K562 (cell line): Measurements from ENCODE around the gene OR52B6. TPM values are rescaled to one million over a fixed set of nuclear protein-coding genes. Genes with fewer than 3 reads are reported as not detected.

Experiments
- ATAC-seq: fragments of 200-7000 bp; cut with Tn5 transposase; 3 replicates; pipeline ENCODE4 v1.9.1; 2020; ENCODE audit warnings: moderate library complexity
- BruUV-seq: library from RNA; stranded (reverse); fragments of 400-500 nt; replicated peaks from 2 replicates; lab custom pipeline; 2021; lab: Mats Ljungman, UMichigan
- CTCF ChIA-PET: fragments of 300-600 bp; formaldehyde crosslinking; extraction: SDS; loops from one replicate; lab custom pipeline; 2021; ENCODE audit warnings: low intra/inter-chr PET ratio; lab: Yijun Ruan, JAX
- POLR2A ChIA-PET: fragments of 300-600, 350-650 bp; sonication (Branson Sonifier 250); formaldehyde crosslinking; extraction: SDS; loops from one replicate; lab custom pipeline; 2021; ENCODE audit warnings: antibody characterized with exemption, inconsistent platforms; lab: Yijun Ruan, JAX
- DNase-seq, 4 experiments: peaks; one replicate each; pipeline versions ENCODE4 v3.0.0 to v3.0.0-alpha.2; 2011 to 2018; ENCODE audit warnings: low spot score in 3 of 4, mixed read lengths in 3 of 4; ENCODE audit errors: extremely low read depth in 1 of 4
- FAIRE-seq: peaks from 2 replicates; lab custom pipeline; 2011; peaks lifted over from hg19 to GRCh38; lab: Jason Lieb, UNC
- H2AFZ ChIP-seq: 2 replicates; pipeline ENCODE4 v1.6.0; 2011; ENCODE audit warnings: low read depth, low read length, control low read depth, inconsistent platforms
- H3K27ac ChIP-seq: fragments of 200-600 bp; 3 replicates; pipeline ENCODE4 v1.8.0; 2011; ENCODE audit warnings: low read depth, mild to moderate bottlenecking, control low read depth, inconsistent platforms, low read length, moderate library complexity, mixed read lengths; ENCODE audit errors: extremely low read depth
- H3K27me3 ChIP-seq, 2 experiments: fragments of 300-600 bp in 1 of 2; 2 replicates in 1 of 2; 3 replicates in 1 of 2; pipeline versions ENCODE4 v1.6.0 to v1.8.0; 2011; ENCODE audit warnings: inconsistent platforms in 2 of 2, low read length in 2 of 2, mild to moderate bottlenecking in 1 of 2, mixed read lengths in 1 of 2, moderate library complexity in 1 of 2; ENCODE audit not compliant: control insufficient read depth in 2 of 2, insufficient read depth in 2 of 2
- H3K36me3 ChIP-seq: fragments of 300-600 bp; 3 replicates; pipeline ENCODE4 v1.8.0; 2011; ENCODE audit warnings: mild to moderate bottlenecking, low read length, inconsistent platforms; ENCODE audit not compliant: control insufficient read depth, insufficient read depth
- H3K4me1 ChIP-seq, 2 experiments: fragments of 200-600 bp in 1 of 2; replicated peaks in 1 of 2; 2 replicates in 1 of 2; 3 replicates in 1 of 2; pipeline versions ENCODE4 v1.5.1 to v1.8.0; 2011; ENCODE audit warnings: inconsistent platforms in 2 of 2, low read length in 2 of 2, mild to moderate bottlenecking in 1 of 2, mixed read lengths in 1 of 2, moderate library complexity in 1 of 2; ENCODE audit not compliant: control insufficient read depth in 2 of 2, insufficient read depth in 2 of 2
- H3K4me2 ChIP-seq: 2 replicates; pipeline ENCODE4 v1.6.1; 2011; ENCODE audit warnings: low read length, control low read depth, inconsistent platforms, mixed read lengths; ENCODE audit not compliant: insufficient read depth
- H3K4me3 ChIP-seq: fragments of 200-600 bp; sonication (generic), shearing (Covaris generic); 2 replicates; pipeline ENCODE4 v1.5.1; 2016; ENCODE audit warnings: control low read depth, inconsistent platforms
- H3K79me2 ChIP-seq: fragments of 200-600 bp; 3 replicates; pipeline ENCODE4 v1.8.0; 2011; ENCODE audit warnings: low read length, inconsistent platforms; ENCODE audit not compliant: control insufficient read depth, insufficient read depth
- H3K9ac ChIP-seq, 2 experiments: 2 replicates each; pipeline versions ENCODE4 v1.6.0 to v1.6.1; 2011; ENCODE audit warnings: low read depth in 2 of 2, low read length in 2 of 2, control low read depth in 1 of 2, inconsistent platforms in 1 of 2, mild to moderate bottlenecking in 1 of 2, mixed read lengths in 1 of 2; ENCODE audit not compliant: insufficient read depth in 1 of 2
- H3K9me1 ChIP-seq: one replicate; pipeline ENCODE4 v1.6.0; 2011; ENCODE audit warnings: inconsistent platforms, mild to moderate bottlenecking, low read length, moderate library complexity; ENCODE audit not compliant: control insufficient read depth, insufficient read depth
- H3K9me3 ChIP-seq: replicated peaks from 2 replicates; pipeline ENCODE4 v1.5.1; 2011; ENCODE audit warnings: low read depth, low read length, inconsistent platforms; ENCODE audit not compliant: control insufficient read depth, insufficient read depth
- H4K20me1 ChIP-seq: replicated peaks from 2 replicates; pipeline ENCODE4 v1.6.1; 2011; ENCODE audit warnings: low read length, inconsistent platforms, mixed read lengths; ENCODE audit not compliant: control insufficient read depth, insufficient read depth
- CXXC5 ChIP-seq: fragments of 250-450 bp; sonication (Bioruptor Pico); IDR thresholded peaks from 2 replicates; pipeline ENCODE4 v1.8.0; 2022; ENCODE audit warnings: inconsistent platforms, mild to moderate bottlenecking, moderate library complexity
- DACH1 ChIP-seq: fragments of 450-650 bp; IDR thresholded peaks from 2 replicates; pipeline ENCODE4 v1.6.1; 2018; ENCODE audit not compliant: partially characterized antibody
- ERF ChIP-seq: fragments of 450-650 bp; formaldehyde crosslinking; IDR thresholded peaks from 2 replicates; pipeline ENCODE4 v1.4.0; 2020; ENCODE audit warnings: mild to moderate bottlenecking, mixed read lengths
- ESRRB ChIP-seq: fragments of 250-450 bp; sonication (Bioruptor Pico); IDR thresholded peaks from 2 replicates; pipeline ENCODE4 v1.5.0; 2020; ENCODE audit warnings: mild to moderate bottlenecking, moderate library complexity, borderline replicate concordance
- HMGN3 ChIP-seq: IDR thresholded peaks from 2 replicates; pipeline ENCODE4 v1.6.1; 2011; ENCODE audit warnings: borderline replicate concordance, low read depth, mild to moderate bottlenecking, mixed read lengths, low read length; ENCODE audit not compliant: insufficient read length; ENCODE audit errors: extremely low read depth
- HNRNPH1 ChIP-seq: fragments of 200-400 bp; formaldehyde crosslinking; optimal IDR thresholded peaks from 2 replicates; pipeline ENCODE3; 2017; ENCODE audit warnings: low read depth, mild to moderate bottlenecking, low read length, moderate library complexity
- LCOR ChIP-seq: sonication (generic); formaldehyde crosslinking; IDR thresholded peaks from 2 replicates; pipeline ENCODE4 v1.8.0; 2022; ENCODE audit warnings: mild to moderate bottlenecking, missing genetic modification reagents
- MAFK ChIP-seq: IDR thresholded peaks from 2 replicates; pipeline ENCODE4 v1.6.1; 2011; ENCODE audit warnings: low read length, improper control_type of control experiment
- PHF20 ChIP-seq: fragments of 450-650 bp; IDR thresholded peaks from 2 replicates; pipeline ENCODE4 v1.6.1; 2018; ENCODE audit not compliant: partially characterized antibody
- PHTF2 ChIP-seq: fragments of 250-450 bp; sonication (Bioruptor Pico); IDR thresholded peaks from 2 replicates; pipeline ENCODE4 v1.5.0; 2021; ENCODE audit warnings: mild to moderate bottlenecking
- SRSF1 ChIP-seq: fragments of 200-400 bp; formaldehyde crosslinking; IDR thresholded peaks from 2 replicates; pipeline ENCODE4 v1.6.1; 2017; ENCODE audit warnings: mild to moderate bottlenecking, low read depth, low read length, moderate library complexity
- YY1 ChIP-seq, 3 experiments: IDR thresholded peaks; 2 replicates each; pipeline ENCODE4 v1.6.1; 2011; ENCODE audit warnings: low read length in 2 of 3, mild to moderate bottlenecking in 2 of 3, moderate library complexity in 2 of 3, borderline replicate concordance in 1 of 3, control low read depth in 1 of 3, low read depth in 1 of 3; ENCODE audit not compliant: insufficient read depth in 3 of 3, insufficient replicate concordance in 2 of 3, control insufficient read depth in 1 of 3, insufficient read length in 1 of 3; ENCODE audit errors: extremely low read depth in 1 of 3
- ZNF316 ChIP-seq: fragments of 450-650 bp; IDR thresholded peaks from 2 replicates; pipeline ENCODE4 v1.6.1; 2016
- WGBS: fragments of 100-300 bp; shearing (Covaris generic); methylation state at CpG from one replicate; pipeline ENCODE4 v1.1.6; 2016; ENCODE audit warnings: low coverage, mixed read lengths; ENCODE audit not compliant: insufficient coverage; ENCODE audit errors: missing lambda C conversion rate; 5-methylcytosine and 5-hydroxymethylcytosine counted together
- in situ Hi-C: fragments of 300-500 bp; cut with MboI; formaldehyde crosslinking; loops from 4 replicates; pipeline ENCODE4 v1.15.0; 2018; ENCODE audit warnings: inconsistent platforms, mixed read lengths
- intact Hi-C: fragments of 100-400 bp; cut with micrococcal nuclease; formaldehyde crosslinking; loops from 2 replicates; pipeline ENCODE4 v1.14.2; 2022
- polyA plus RNA-seq, 8 experiments: library from polyadenylated mRNA; depleted of rRNA in 4 of 8; stranded (reverse) in 5 of 8; unstranded in 3 of 8; fragments of >200 nt; fragmentation: Nextera tagmentation in 2 of 8; fragmentation: Illumina TruSeq in 1 of 8; extraction: Ambion mirVana in 2 of 8; extraction: Trizol in 1 of 8; gene quantifications; 2 replicates each; pipeline versions ENCODE4 v1.2.1 to v1.2.3, GENCODE V29; 2011 to 2014; ENCODE audit warnings: inconsistent platforms in 1 of 8, missing spikeins in 1 of 8
- total RNA-seq, 7 experiments: library from RNA; depleted of rRNA in 6 of 7; stranded (reverse); fragments of >200 nt in 6 of 7; fragmentation: Illumina TruSeq in 2 of 7; extraction: Trizol in 2 of 7; gene quantifications; 2 replicates each; pipeline versions ENCODE4 v1.2.1 to v1.2.3, GENCODE V29; 2011 to 2021; ENCODE audit warnings: low replicate concordance in 1 of 7
- TF ChIP-seq, protein P1 (sequence below): fragments of 450-650 bp; formaldehyde crosslinking; conservative IDR thresholded peaks from 2 replicates; pipeline ENCODE4 v1.4.0; 2022; ENCODE audit warnings: mild to moderate bottlenecking, missing genetic modification characterization
- TF ChIP-seq, protein P2 (sequence below): sonication (generic); formaldehyde crosslinking; IDR thresholded peaks from 2 replicates; pipeline ENCODE4 v1.8.0; 2023; ENCODE audit warnings: mild to moderate bottlenecking, missing genetic modification reagents
- TF ChIP-seq, protein P3 (sequence below): fragments of 250-450 bp; sonication (Bioruptor Pico); IDR thresholded peaks from 2 replicates; pipeline ENCODE4 v1.5.0; 2021
- TF ChIP-seq, protein P4 (sequence below): sonication (generic); formaldehyde crosslinking; IDR thresholded peaks from 2 replicates; pipeline ENCODE4 v1.8.0; 2022; ENCODE audit warnings: mild to moderate bottlenecking, missing genetic modification reagents, borderline replicate concordance

OR52B6 gene
- total and polyA plus RNA-seq, 9 of the 15 experiments (the other 6 are each of a cell fraction or from before 2014, with no cell fraction given) = not detected

DNA sequence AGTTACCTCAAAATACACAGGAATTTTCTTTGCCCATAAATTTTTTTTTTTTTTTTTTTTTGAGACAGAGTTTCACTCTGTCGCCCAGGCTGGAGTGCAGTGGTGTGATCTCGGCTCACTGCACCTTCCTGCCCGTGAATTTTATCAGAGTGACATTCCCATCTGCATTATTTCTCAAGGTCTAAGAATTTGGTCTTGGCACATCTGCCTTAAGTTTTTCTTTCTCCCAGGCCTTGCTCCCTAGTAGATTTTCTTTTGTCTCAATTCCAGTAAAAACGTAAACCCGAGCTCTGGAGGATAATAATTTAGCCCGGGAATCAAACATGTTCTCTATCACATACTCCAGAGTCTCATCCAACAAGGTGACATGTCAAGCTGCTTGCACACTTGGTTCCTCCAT, 28.1 kb downstream of the OR52B6 start:
- H3K4me1 ChIP-seq = no peaks in the 10 kb centered on the region
- H3K9ac ChIP-seq = no peak overlapping the region
- H3K79me2 ChIP-seq = no peaks in the 10 kb centered on the region
- H4K20me1 ChIP-seq = no peaks in the 10 kb centered on the region
- DNase-seq (no peak), ATAC-seq (no peak), FAIRE-seq (no peak)
- intact Hi-C loops (loop anchor here (5.0 kb wide), 1 partner anchor 103 kb away; no protein-coding TSS in a partner anchor), in situ Hi-C loops (loop anchor here (10.0 kb wide), 1 partner anchor 276 kb away; the partner anchor contains the start of gene OR52E4)
- H3K4me2 ChIP-seq = no peak overlapping the region
- H3K4me3 ChIP-seq = no peak overlapping the region
- H2AFZ ChIP-seq = no peak overlapping the region
- no peaks in the 10 kb centered on the region for H3K9me1 ChIP-seq
- H3K27me3 ChIP-seq = no peaks in the 10 kb centered on the region
- no TSS peak for BruUV-seq
- ChIA-PET POLR2A (interaction anchor here (0.9 kb wide), 1 partner anchor 9 kb away, joined by 3 read pairs; no protein-coding TSS in a partner anchor), CTCF (no interaction called here)
- no peaks in the 10 kb centered on the region for H3K9me3 ChIP-seq
- H3K36me3 ChIP-seq = peaks cover 5% of the 10 kb centered on the region; the same call in 1 of the 3 replicates
- H3K27ac ChIP-seq = no peak overlapping the region
- 47% methylated on average over 6 of the region's 6 CpGs for WGBS
- TF ChIP-seq, protein P1, sequence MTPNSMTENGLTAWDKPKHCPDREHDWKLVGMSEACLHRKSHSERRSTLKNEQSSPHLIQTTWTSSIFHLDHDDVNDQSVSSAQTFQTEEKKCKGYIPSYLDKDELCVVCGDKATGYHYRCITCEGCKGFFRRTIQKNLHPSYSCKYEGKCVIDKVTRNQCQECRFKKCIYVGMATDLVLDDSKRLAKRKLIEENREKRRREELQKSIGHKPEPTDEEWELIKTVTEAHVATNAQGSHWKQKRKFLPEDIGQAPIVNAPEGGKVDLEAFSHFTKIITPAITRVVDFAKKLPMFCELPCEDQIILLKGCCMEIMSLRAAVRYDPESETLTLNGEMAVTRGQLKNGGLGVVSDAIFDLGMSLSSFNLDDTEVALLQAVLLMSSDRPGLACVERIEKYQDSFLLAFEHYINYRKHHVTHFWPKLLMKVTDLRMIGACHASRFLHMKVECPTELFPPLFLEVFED (CRISPR knock-in tag) = no peak
- TF ChIP-seq, protein P2, sequence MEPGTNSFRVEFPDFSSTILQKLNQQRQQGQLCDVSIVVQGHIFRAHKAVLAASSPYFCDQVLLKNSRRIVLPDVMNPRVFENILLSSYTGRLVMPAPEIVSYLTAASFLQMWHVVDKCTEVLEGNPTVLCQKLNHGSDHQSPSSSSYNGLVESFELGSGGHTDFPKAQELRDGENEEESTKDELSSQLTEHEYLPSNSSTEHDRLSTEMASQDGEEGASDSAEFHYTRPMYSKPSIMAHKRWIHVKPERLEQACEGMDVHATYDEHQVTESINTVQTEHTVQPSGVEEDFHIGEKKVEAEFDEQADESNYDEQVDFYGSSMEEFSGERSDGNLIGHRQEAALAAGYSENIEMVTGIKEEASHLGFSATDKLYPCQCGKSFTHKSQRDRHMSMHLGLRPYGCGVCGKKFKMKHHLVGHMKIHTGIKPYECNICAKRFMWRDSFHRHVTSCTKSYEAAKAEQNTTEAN (CRISPR knock-in tag) = no peak
- TF ChIP-seq, protein P3, sequence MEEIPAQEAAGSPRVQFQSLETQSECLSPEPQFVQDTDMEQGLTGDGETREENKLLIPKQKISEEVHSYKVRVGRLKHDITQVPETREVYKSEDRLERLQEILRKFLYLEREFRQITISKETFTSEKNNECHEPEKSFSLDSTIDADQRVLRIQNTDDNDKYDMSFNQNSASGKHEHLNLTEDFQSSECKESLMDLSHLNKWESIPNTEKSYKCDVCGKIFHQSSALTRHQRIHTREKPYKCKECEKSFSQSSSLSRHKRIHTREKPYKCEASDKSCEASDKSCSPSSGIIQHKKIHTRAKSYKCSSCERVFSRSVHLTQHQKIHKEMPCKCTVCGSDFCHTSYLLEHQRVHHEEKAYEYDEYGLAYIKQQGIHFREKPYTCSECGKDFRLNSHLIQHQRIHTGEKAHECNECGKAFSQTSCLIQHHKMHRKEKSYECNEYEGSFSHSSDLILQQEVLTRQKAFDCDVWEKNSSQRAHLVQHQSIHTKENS (CRISPR knock-in tag) = no peak
- TF ChIP-seq, protein P4, sequence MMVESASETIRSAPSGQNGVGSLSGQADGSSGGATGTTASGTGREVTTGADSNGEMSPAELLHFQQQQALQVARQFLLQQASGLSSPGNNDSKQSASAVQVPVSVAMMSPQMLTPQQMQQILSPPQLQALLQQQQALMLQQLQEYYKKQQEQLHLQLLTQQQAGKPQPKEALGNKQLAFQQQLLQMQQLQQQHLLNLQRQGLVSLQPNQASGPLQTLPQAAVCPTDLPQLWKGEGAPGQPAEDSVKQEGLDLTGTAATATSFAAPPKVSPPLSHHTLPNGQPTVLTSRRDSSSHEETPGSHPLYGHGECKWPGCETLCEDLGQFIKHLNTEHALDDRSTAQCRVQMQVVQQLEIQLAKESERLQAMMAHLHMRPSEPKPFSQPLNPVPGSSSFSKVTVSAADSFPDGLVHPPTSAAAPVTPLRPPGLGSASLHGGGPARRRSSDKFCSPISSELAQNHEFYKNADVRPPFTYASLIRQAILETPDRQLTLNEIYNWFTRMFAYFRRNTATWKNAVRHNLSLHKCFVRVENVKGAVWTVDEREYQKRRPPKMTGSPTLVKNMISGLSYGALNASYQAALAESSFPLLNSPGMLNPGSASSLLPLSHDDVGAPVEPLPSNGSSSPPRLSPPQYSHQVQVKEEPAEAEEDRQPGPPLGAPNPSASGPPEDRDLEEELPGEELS (CRISPR knock-in tag) = no peak
- no peak for TF ChIP-seq HMGN3
- TF ChIP-seq HNRNPH1 = no peak
- TF ChIP-seq YY1 (IDR thresholded peaks at IDR 0.05; ENCODE audit: borderline replicate concordance in 1 of 3, control insufficient read depth in 1 of 3, extremely low read depth in 1 of 3, insufficient read depth in 3 of 3, insufficient read length in 1 of 3, insufficient replicate concordance in 2 of 3, low read depth in 1 of 3, low read length in 2 of 3) = no peak
- no peak for TF ChIP-seq PHF20
- TF ChIP-seq SRSF1 = no peak
- no peak for TF ChIP-seq LCOR (CRISPR knock-in tag)
- no peak for TF ChIP-seq ERF
- no peak for TF ChIP-seq CXXC5
- TF ChIP-seq ESRRB = no peak
- no peak for TF ChIP-seq DACH1
- TF ChIP-seq ZNF316 = no peak
- TF ChIP-seq PHTF2 (CRISPR knock-in tag) = no peak
- TF ChIP-seq MAFK = no peak
